ENCODE results near the gene DGKE.

GRCh38 chr17:56868716-56869115 lies 34.8 kb downstream of the DGKE start:
- no peak for TF ChIP-seq ZFX (IDR thresholded peaks at IDR 0.05; ENCODE audit: borderline replicate concordance)
- TF ChIP-seq, protein P1, sequence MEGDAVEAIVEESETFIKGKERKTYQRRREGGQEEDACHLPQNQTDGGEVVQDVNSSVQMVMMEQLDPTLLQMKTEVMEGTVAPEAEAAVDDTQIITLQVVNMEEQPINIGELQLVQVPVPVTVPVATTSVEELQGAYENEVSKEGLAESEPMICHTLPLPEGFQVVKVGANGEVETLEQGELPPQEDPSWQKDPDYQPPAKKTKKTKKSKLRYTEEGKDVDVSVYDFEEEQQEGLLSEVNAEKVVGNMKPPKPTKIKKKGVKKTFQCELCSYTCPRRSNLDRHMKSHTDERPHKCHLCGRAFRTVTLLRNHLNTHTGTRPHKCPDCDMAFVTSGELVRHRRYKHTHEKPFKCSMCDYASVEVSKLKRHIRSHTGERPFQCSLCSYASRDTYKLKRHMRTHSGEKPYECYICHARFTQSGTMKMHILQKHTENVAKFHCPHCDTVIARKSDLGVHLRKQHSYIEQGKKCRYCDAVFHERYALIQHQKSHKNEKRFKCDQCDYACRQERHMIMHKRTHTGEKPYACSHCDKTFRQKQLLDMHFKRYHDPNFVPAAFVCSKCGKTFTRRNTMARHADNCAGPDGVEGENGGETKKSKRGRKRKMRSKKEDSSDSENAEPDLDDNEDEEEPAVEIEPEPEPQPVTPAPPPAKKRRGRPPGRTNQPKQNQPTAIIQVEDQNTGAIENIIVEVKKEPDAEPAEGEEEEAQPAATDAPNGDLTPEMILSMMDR (IDR thresholded peaks at IDR 0.05), result no peak

All from 22Rv1 (cell line).